Esophagus squamous epithelium (tissue), 4 donors: ENCODE measurements around the gene FASTKD1.

Experiments
- POLR2A ChIP-seq, 4 donors: fragments of 450-650 bp; IDR thresholded peaks; one replicate each; pipeline ENCODE4 v1.6.1; 2017; ENCODE audit warnings: antibody characterized with exemption in 4 of 4, mild to moderate bottlenecking in 4 of 4, moderate library complexity in 3 of 4
- TF ChIP-seq, protein P1 (sequence below), 6 experiments: fragments of 450-650 bp in 4 of 6; fragments of 200-600 bp in 2 of 6; sonication (generic) in 2 of 6; IDR thresholded peaks; one replicate each; pipeline ENCODE4 v1.5.1; 2016 to 2019; ENCODE audit warnings: antibody characterized with exemption in 6 of 6, mild to moderate bottlenecking in 4 of 6, moderate library complexity in 4 of 6

DNA sequence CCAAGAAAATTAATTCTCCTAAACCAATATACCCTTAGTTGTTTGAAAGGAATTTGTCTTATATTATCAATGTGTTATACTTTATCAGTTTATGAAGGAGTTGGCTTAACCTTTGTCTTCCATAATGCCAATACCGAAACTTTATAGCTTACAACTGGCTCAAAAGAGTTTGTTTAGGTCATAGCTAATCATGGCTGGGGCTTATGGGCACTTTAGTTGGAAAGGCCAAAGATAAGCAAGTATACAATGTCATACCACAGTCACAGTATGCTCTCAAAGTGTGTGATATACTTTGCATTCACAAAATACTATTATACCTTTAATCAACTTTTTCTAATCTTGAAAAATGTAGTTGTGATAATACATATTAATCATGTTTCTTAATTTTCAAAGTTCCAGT lies 61.8 kb downstream of the FASTKD1 start:
- TF ChIP-seq POLR2A (IDR thresholded peaks at IDR 0.05), result no peak
- TF ChIP-seq, protein P1, sequence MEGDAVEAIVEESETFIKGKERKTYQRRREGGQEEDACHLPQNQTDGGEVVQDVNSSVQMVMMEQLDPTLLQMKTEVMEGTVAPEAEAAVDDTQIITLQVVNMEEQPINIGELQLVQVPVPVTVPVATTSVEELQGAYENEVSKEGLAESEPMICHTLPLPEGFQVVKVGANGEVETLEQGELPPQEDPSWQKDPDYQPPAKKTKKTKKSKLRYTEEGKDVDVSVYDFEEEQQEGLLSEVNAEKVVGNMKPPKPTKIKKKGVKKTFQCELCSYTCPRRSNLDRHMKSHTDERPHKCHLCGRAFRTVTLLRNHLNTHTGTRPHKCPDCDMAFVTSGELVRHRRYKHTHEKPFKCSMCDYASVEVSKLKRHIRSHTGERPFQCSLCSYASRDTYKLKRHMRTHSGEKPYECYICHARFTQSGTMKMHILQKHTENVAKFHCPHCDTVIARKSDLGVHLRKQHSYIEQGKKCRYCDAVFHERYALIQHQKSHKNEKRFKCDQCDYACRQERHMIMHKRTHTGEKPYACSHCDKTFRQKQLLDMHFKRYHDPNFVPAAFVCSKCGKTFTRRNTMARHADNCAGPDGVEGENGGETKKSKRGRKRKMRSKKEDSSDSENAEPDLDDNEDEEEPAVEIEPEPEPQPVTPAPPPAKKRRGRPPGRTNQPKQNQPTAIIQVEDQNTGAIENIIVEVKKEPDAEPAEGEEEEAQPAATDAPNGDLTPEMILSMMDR (IDR thresholded peaks at IDR 0.05), result no peak
